Femur (tissue), 1 donor: Measurements from ENCODE around the gene NTN3.

Source experiments
- DNase-seq: peaks from one replicate; pipeline ENCODE4 v3.0.0-alpha.2; 2017

NTN3 gene

DNA sequence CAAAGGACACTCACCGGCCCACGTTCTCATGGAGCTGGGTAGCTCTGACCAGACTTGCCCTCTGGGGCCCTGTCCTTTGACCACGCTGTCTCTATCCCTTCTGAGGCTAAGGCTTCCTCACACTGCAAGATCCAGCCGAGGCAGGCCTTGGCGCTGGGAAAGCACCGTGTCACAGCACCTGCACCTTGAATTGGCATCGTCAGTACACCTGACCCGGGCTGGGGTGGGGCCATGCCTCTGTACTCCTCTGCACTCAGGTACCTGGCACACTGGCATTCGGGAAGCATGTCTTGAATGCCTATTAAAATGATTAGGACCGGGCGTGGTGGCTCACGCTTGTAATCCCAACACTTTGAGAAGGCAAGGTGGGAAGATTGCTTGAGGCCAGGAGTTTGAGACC, 9.9 kb downstream of the NTN3 start:
- no peak for DNase-seq

DNA sequence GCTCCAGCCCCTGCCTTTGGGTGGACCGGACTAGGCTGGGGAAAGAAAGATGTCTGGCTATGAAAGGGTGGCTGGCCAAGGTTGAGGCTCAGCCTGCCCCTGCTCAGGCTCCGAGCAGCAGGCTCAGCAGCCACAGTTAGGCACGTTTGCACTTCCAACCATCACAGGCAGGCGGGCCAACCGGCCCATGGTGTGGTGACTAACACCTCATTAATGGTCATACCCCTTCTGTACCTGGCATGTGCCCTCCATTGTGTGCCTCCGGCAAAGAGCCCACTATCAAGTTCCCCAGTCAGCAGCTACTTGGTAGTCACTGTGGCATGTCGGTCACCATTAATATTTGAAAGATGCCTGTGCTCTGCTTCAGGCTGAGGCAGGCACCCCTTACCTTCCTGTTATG, 10.6 kb downstream of the NTN3 start:
- no peak for DNase-seq

DNA sequence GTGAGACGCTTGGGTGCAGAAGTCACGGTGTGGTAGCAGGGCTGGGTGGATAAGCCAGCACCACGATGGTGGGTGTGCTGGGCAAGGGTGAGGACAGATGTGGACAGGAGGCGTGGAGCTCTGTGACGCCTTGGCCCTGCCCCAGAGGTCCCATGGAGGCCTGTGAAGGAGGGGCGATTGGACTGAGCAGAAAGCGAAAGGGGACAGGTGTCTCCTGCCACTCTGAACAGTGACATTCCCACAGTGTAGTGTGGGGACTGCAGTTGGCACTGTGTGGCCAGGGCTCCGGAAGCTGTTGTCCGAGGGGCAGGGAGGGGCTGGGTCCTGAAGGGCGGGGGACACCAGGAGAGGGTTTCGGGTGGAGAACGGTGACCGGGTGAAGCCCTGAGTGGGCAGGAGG, 11.2 kb downstream of the NTN3 start:
- peak; percentile 47 for DNase-seq

DNA sequence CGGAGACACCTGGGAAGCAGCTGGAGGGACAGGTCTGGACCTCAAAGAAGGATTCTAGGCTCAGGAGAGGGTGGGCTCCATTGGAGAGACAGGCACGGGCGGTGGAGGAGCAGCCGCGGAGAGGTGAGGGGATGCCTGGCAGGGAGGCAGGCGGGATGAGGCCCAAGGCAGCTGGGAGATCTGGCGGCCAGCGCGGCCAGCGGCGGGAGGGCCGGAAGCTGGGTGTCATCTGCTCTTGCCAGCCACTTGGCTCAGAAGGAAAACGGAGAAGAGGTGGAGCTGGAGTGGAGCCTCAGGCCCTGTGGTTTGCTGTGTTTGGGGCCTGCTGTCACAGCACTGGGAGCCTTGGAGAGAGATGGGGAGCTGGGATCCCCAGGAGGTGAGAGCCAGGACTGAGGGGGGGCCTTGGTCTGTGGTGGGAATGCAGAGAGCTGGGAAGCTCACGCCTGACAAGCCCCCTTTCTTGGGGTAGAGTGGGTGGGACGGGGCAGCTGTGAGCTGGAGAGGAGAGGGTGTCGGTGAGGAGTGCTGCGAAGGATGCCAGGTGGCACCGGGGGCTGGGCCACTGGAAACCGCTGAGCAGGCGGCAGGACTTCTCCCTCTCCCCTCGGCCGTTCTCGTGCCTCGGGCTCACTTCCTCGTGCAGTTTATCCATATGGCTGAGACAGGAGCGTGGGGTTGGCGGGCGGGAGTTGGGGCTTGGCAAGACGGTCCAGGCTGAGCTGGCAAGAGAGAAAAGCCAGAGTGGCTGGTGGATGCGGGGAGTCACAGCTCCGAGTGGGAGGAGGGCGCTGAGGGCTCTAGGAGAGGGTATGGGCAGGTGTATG, 11.8 kb downstream of the NTN3 start:
- DNase-seq = peak; percentile 88

DNA sequence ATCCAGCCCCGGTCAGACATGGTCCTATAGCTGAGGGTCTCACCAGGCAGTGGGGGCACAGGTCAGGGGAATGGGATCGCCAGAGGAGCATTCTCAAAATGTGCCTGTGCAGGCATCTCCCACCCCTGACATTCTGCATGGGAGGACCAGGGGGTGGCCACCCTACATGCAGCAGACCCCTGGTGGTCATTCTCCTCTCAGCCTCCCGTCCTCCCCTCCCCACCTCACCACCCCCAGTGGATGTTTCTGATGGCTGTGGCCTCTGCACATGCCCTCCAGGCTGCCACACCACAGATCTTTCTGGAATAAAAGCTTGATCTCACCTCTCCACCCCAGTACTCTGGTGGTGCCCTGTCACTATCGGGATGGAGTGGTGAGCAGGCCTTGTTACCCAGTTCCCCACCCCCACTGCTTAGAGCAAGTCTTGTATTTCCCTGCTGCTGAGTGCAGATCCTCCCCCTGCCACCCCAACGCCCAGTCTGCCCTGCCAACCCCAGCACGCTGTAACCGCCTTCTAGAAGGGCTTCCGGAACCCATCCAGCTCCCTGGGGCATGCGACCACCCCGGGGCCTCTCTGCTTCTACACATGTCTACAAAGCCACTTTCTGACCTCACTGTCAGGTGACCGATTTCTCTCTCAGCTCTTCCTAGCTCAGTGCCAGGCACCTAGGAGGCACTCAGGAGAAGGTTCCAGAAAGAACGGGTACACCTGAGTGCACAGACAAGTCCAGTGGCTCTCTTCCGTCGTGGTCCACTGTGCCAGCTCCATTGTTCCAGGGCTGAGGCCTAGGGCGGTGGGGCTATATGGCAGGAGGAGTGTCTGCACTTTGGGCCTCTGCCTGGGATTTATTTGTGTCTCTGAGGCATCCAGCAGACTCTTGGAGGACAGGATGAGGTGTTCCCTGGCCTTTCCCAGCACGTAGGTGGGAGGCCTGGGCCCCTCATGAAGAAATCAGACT, 13.1 kb downstream of the NTN3 start:
- no peak for DNase-seq

DNA sequence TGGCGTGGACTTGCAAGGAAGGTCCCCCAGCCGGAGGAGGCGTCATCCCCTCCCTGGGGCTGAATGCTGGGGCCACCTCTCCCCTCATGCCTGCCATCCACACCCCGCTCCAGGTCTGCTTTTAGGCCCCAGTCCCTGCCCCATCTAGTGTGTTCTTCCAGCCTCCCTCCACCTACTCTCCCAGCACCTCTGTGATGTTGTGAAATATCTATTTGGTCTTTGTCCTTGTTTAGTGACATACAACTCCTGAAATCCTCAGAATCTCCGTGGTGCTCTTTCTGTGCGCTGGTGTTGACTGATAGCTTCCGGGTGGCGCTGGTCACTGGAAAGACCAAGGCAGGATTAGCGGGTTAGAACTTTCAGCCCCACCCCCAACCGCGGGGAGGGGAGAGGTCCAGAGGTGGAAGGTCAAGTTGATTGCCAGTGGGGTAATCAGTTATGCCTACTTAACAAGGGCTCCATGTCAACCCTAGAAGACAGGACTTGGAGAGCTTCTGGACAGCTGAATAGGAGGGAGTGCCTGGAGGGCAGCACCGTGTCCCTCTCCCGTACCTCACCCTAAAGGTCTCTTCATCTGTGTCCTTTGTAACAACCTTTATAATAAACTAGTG, 13.9 kb downstream of the NTN3 start:
- no peak for DNase-seq

DNA sequence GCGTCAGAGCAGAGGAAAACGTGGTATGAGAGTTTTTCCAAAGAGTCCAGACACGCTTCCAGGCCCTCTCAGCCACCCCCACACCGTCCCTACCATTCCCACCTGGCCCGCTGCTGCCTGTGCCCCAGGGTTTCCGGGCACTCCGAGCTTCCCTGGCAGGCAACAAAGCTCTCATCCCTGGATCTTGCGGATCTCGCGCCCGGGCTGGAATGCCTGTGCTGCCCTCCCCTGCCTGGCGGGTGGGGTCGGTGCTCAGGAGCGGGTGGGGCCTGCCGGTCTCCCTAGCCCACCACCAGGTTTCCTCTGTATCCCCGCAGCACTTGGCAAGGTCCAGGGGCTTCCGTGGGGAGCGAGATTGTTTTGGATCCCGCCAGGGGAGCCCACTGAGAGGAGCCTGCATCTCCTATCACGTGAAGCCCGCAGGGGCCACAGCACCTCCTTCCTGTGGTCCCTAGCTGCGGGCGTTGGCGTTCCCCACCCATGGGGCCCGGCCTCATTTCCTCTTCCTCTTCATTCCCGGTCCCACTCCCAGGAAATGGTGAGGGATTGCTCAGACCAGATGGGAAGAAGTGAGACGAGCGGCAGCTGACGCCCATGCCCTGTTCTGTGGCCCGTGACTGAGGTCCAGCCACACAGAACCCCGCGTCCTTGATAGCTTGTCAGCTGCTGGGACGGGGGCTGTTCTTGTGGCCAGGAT, 14.9 kb downstream of the NTN3 start:
- peak; percentile 20 for DNase-seq

DNA sequence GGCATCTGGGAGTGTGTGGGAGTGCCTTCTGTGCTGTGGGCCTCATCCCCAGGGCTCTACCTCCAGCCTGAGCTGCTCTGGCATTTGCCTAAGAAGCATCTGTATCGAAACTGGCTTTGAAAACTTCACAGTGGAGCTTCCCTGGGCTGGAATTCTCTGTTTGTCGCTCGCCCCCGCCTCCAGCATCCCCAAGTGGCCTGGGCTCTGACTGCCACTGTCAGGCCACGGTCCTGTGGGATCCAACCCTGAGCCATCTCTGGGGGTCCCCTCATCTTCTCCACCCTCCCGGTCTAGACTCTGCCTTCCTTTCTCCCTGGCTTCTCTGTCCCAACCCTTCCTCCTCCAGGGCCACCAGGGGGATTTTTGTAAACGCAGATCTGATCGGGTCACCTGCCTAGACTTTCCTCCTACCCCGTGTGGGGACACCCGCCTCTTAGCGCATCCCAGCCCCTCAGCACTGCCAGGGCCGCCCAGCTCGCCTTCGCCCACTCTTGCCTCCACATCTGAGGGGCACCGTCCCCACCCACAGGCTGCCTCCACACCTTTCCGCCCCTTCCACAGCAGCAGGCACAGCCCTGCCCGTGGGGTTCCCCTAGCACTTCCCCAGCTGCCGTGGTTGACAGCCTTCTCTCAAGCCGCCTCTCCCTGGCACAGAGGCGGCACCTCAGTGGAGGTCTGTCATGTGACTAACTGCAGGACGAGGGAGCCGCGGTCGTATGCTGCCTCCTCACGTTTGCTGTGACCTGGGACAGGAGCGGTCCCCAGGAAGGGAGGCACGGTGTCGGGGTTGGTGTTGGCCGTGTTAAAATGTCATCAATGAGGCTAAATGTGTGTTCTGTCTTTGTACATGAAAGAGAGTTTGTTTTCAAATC, 15.8 kb downstream of the NTN3 start:
- peak; percentile 55 for DNase-seq

DNA sequence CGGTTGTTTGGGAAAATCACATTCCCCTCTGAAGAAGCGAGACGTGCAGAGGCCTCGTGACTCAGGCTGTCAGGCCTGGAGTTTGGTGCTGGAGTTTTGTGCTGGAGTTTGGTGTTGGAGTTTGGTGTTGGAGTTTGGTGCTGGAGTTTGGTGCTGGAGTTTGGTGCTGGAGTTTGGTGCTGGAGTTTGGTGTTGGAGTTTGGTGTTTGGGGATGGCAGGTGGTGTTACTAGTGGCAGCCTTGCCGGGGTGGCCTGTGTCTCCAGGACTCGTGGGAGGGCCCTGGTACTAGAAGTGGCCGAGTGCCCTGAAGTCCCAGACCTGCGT, 16.4 kb downstream of the NTN3 start:
- DNase-seq = no peak

DNA sequence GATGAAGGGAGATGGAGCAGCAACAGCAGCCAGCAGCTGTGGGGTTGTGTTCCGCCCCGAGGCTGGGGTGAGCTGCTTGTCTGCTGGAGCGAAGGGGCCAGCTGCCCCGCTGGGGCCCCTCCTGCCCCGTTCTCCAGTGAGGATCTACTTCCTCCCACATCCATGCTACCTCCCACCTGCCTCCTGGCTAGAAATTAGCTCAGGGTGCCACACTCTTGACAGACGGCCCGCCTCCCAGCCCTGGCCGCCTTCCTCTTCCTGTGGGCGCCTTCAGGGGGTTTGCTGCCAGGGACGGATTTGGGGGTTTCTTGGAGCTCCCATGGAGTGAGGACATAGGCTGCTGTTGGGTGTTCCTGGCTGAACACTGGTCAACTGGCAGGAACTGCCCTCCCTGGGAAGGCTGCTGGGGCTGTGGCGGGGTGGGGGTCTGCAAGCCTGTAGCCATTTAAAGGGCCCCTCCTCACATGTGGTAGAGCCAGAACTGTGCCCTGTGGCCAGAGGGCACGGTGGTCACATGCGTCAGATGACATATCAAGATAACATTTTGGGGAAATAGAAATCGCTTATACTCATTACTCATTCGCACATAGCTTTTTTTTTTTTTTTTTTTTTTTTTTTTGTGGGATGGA, 16.9 kb downstream of the NTN3 start:
- DNase-seq = peak; percentile 30

DNA sequence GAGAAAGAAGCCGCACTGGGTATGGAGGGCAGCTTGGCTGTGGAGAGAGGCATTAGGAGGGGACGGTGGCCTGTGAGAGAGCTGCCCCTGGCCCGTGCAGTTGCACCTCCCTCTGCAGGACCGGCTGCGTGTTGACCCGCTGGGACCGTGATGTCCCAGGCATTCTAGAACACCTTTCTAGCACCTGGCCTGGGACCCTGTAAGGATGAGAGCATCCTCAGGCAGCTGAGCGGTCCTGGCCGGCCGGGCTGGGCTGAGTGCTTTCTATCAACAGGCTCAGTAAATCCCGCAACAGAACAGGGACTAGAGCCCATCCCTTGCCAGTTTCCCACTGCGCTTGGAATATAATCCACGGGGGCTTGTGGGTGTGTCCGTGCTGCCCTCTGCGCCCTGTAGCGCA, 18.5 kb downstream of the NTN3 start:
- no peak for DNase-seq

DNA sequence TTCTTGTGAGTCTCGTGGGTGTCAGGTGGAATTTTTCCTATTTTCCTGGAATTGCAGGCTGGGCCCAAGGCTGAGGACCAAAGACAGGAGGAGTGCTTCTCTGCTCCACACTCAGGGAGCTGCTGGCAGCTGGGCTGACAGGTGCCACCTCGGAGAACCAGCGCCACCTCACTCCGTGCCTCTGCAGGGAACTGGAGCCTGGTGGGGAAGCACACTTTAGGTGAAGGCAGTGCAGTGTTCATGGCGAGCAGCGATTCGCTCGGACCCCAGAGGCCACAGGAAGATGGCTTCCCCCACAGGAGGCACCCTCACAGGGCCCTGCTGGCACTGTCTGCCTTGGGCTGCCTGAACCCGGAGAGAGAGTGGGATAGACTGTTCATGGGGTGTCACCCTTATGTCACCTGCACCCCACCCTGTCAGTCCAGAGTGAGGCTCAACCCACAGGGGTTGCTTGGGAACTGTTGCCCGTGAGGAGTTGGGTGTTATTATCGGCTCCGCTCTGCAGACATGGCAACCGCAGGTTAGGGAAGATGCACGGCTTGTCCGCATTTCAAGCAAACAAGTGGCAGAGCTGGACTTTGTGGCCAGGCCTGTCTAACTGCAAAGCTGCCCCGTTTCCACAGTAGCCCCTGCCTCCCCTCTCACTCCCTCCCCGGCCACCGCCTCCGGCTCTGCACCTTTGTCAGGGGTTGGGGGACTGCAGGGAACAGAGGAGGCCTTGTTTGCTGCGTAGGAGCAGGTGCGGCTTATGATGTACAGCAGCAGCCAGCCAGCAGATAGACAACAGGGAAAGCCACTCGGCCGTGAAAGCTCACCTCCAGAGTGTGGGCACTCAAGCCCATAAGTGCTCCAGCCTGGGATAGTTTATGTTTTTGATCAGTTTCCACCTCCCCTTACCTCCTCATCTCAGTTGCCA, 19.4 kb downstream of the NTN3 start:
- DNase-seq = no peak

DNA sequence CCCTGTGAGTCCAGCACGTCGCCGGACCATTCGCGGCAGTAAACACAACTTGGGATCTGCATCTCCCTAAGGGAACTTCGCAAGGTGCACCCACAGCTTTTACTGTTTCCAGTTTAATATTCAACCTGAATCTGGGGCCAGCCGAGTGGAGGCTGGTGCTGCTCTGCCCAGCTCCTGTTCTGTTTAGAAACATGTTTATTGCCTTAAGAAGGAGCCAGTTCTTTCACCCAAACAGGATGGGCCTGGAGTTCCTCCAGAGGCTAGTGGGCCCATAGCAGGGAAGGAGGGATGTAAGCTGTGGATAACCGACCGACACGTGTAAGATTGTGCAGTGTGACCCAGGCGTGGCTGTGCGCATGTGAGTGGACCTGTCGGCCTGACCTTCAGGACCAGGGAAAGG, 21.2 kb downstream of the NTN3 start:
- no peak for DNase-seq

DNA sequence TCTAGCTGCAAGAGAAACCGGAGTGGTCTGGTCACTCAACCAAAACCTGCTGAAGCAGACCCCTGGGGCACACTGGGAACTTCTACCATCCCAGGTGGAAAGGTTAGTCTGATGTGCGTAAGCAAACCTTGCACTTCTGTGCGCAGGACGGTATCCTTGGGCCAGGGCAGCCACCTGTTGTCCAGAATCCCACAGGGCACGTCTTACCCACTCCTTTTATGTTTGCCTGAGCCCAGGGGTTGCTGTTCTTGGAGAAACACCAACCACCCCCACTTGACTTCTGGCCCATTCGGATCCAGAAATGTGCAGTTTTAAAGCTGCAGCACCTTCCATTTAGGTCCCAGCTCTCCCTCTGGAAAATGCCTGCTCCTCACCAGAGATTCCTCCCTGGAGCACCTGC, 22.5 kb downstream of the NTN3 start:
- DNase-seq = no peak

DNA sequence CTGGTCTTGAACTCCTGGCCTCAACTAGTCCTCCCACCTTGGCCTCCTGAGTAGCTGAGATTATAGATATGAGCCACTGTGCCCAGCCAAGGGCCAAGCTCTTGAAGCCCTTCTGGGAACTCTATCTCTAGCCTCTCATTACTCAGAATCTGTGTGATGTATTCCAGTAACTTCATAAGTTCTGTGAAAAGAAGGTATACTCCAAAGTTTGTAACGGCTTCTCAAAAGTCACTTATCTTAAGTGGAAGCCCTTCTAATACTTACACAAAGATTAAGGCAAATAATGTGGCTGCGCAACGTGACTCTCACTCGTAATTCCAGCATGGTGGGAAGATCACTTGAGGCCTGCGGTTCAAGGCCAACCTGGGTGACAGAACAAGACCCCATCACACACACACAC, 23.5 kb downstream of the NTN3 start:
- no peak for DNase-seq

DNA sequence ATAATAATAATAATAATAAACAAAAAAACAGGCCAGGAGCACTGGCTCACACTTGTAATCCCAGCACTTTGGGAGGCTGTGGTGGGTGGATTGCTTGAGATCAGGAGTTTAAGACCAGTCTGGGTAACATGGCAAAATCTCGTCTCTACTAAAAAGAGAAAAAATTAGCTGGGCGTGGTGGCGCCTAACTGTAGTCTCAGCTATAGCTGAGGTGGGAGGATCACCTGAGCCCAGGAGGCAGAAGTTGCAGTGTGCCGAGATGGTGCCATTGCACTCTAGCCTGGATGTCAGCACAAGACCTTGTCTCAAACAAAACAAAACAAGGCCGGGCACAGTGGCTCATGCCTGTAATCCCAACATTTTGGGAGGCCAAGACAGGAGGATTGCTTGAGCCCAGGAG, 23.9 kb downstream of the NTN3 start:
- no peak for DNase-seq

DNA sequence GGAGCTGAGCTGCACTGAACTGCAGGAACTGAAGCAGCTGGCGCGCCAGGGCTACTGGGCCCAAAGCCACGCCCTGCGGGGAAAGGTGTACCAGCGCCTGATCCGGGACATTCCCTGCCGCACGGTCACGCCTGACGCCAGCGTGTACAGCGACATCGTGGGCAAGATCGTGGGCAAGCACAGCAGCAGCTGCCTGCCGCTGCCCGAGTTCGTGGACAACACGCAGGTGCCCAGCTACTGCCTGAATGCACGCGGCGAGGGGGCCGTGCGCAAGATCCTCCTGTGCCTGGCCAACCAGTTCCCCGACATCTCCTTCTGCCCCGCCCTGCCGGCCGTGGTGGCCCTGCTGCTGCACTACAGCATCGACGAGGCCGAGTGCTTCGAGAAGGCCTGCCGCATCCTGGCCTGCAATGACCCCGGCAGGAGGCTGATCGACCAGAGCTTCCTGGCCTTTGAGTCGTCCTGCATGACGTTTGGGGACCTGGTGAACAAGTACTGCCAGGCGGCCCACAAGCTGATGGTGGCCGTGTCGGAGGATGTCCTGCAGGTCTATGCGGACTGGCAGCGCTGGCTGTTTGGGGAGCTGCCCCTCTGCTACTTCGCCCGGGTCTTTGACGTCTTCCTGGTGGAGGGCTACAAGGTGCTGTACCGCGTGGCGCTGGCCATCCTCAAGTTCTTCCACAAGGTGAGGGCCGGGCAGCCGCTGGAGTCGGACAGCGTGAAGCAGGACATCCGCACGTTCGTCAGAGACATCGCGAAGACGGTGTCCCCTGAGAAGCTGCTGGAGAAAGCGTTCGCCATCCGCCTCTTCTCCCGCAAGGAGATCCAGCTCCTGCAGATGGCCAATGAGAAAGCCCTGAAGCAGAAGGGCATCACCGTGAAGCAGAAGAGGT, 25.4 kb downstream of the NTN3 start:
- DNase-seq = no peak

DNA sequence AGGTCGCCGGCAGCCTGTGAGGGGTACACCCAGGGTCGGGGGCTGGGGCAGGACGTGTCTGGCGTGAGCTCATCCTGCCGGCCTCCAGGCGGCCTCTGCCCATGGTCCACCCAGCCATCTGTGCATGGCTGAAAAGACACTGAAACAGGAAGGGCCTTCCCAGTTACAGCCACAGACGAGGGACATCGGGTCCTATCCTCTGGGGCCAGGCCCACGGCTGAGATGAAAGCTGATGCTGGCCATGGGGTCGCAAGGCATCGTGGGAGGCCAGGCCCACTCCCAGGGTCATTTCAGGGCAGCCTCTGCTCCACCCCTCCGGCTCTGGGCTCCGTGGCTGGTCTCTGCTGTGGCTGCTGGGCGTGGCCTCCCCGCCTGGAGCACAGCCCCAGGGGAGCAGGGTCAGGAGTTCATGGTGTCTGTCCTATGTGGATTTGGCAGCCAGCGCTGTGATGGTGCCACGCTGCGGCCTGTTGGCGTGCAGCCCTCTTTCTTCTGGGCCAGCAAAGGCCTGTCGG, 26.1 kb downstream of the NTN3 start:
- DNase-seq = peak; percentile 78
